ENCODE measurements around the gene GNAS-AS1.

Gene GNAS-AS1

DNA sequence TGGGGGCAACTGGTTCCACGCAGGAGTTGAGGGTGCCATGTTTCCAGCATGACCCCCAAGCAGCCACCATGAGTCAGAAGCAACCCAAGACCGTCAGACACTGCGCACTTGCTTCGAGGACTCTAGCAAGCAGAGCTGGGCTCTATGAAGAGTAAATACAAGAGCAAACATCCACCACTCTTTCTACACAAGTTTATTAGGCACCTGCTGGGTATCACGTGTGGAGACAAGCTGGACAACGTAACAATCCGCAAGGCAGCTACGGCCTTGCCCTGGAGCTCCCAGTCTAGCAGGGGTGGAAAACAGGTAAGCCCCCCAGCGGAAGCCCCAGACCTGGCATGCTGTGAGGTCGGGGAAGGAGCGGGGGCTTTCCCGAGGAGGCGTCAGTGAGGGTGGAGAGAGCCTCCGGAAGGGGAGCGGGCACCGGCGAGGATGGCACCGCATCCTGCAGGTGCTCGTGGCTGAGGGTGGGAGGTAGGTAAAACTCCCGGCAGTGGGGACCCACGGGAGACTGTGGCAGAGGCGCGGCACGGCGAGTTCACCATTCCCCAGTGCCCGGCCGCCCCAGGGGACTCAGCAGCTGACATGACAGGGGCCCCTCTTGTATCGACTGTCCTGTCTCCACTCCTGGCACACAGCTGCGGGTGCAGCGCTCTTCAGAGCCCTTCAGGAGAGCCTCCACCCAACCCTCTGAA, 33.6 kb downstream of the GNAS-AS1 start:
- Histone ChIP-seq H3K9ac (ENCODE audit: insufficient read length, low read depth) (no peak overlapping the region), H3K9me3 (ENCODE audit: insufficient read depth, low read length) (peaks cover 4% of the 10 kb centered on the region; the same call in 1 of the 2 replicates), H3K36me3 (ENCODE audit: insufficient read depth, insufficient read length, low read length) (peaks cover 59% of the 10 kb centered on the region), H3K4me3 (ENCODE audit: insufficient read length, low read depth) (no peak overlapping the region), H3K27me3 (ENCODE audit: insufficient read depth, insufficient read length) (no peaks in the 10 kb centered on the region), H3K4me1 (ENCODE audit: insufficient read depth, insufficient read length) (peaks cover 2% of the 10 kb centered on the region)
- DNase-seq (ENCODE audit: low read depth, low spot score): no peak
- TF ChIP-seq SUZ12 (IDR thresholded peaks at IDR 0.05; ENCODE audit: extremely low read depth, insufficient read depth, insufficient read length) (no peak), YY1 (IDR thresholded peaks at IDR 0.05; ENCODE audit: insufficient read depth, insufficient read length) (no peak), ZNF274 (IDR thresholded peaks at IDR 0.05; ENCODE audit: low read depth, low read length) (no peak)

DNA sequence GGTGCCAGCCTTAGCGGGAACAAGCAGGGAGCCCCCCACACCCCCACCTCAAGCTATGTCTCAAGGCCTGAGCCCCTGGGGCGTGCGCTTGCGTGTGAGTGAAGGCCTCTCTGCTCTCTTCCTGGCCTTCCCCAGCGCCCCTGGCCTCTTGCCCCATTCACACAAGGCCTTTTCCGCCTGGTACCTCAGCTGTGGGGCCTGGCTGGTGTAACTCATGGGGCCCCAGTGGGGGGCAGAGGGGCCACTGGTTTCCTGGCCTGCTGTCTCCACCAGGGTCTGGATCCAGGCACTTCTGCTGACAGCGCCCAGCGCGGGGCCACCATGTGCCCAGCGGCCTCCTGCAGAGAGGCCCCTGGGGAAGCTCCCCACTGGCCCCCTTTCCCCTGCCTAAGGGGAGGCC, 34.7 kb downstream of the GNAS-AS1 start:
- H3K9me3 ChIP-seq (ENCODE audit: insufficient read depth, low read length): peaks cover 3% of the 10 kb centered on the region; the same call in 1 of the 2 replicates
- DNase-seq (ENCODE audit: low read depth, low spot score): no peak
- no peak overlapping the region for H3K4me3 ChIP-seq (ENCODE audit: insufficient read length, low read depth)
- TF ChIP-seq ZNF274 (IDR thresholded peaks at IDR 0.05; ENCODE audit: low read depth, low read length) (no peak), YY1 (IDR thresholded peaks at IDR 0.05; ENCODE audit: insufficient read depth, insufficient read length) (no peak), SUZ12 (IDR thresholded peaks at IDR 0.05; ENCODE audit: extremely low read depth, insufficient read depth, insufficient read length) (no peak)
- no peak overlapping the region for H3K9ac ChIP-seq (ENCODE audit: insufficient read length, low read depth)
- no peaks in the 10 kb centered on the region for H3K27me3 ChIP-seq (ENCODE audit: insufficient read depth, insufficient read length)
- H3K36me3 ChIP-seq (ENCODE audit: insufficient read depth, insufficient read length, low read length): peaks cover 48% of the 10 kb centered on the region
- H3K4me1 ChIP-seq (ENCODE audit: insufficient read depth, insufficient read length): peaks cover 3% of the 10 kb centered on the region

- Histone ChIP-seq H3K9me3 (ENCODE audit: insufficient read depth, low read length) (no peaks in the 10 kb centered on the region), H3K27me3 (ENCODE audit: insufficient read depth, insufficient read length) (no peaks in the 10 kb centered on the region), H3K4me3 (ENCODE audit: insufficient read length, low read depth) (no peak overlapping the region), H3K36me3 (ENCODE audit: insufficient read depth, insufficient read length, low read length) (peaks cover 44% of the 10 kb centered on the region), H3K4me1 (ENCODE audit: insufficient read depth, insufficient read length) (peaks cover 6% of the 10 kb centered on the region), H3K9ac (ENCODE audit: insufficient read length, low read depth) (no peak overlapping the region)
- no peak for TF ChIP-seq ZNF274 (IDR thresholded peaks at IDR 0.05; ENCODE audit: low read depth, low read length)
- no peak for TF ChIP-seq YY1 (IDR thresholded peaks at IDR 0.05; ENCODE audit: insufficient read depth, insufficient read length)
- no peak for TF ChIP-seq SUZ12 (IDR thresholded peaks at IDR 0.05; ENCODE audit: extremely low read depth, insufficient read depth, insufficient read length)
- no peak for DNase-seq (ENCODE audit: low read depth, low spot score)
Observed at GRCh38 chr20:58815448-58815847, 35.3 kb downstream of the GNAS-AS1 start.

- H3K4me1 ChIP-seq (ENCODE audit: insufficient read depth, insufficient read length): peaks cover 7% of the 10 kb centered on the region
- H3K36me3 ChIP-seq (ENCODE audit: insufficient read depth, insufficient read length, low read length): peaks cover 26% of the 10 kb centered on the region
- H3K4me3 ChIP-seq (ENCODE audit: insufficient read length, low read depth): no peak overlapping the region
- no peak for DNase-seq (ENCODE audit: low read depth, low spot score)
- H3K27me3 ChIP-seq (ENCODE audit: insufficient read depth, insufficient read length): no peaks in the 10 kb centered on the region
- no peak overlapping the region for H3K9ac ChIP-seq (ENCODE audit: insufficient read length, low read depth)
- TF ChIP-seq SUZ12 (IDR thresholded peaks at IDR 0.05; ENCODE audit: extremely low read depth, insufficient read depth, insufficient read length) (no peak), YY1 (IDR thresholded peaks at IDR 0.05; ENCODE audit: insufficient read depth, insufficient read length) (no peak), ZNF274 (IDR thresholded peaks at IDR 0.05; ENCODE audit: low read depth, low read length) (no peak)
- no peaks in the 10 kb centered on the region for H3K9me3 ChIP-seq (ENCODE audit: insufficient read depth, low read length)
Observed at GRCh38 chr20:58813369-58813768, 37.3 kb downstream of the GNAS-AS1 start.

DNA sequence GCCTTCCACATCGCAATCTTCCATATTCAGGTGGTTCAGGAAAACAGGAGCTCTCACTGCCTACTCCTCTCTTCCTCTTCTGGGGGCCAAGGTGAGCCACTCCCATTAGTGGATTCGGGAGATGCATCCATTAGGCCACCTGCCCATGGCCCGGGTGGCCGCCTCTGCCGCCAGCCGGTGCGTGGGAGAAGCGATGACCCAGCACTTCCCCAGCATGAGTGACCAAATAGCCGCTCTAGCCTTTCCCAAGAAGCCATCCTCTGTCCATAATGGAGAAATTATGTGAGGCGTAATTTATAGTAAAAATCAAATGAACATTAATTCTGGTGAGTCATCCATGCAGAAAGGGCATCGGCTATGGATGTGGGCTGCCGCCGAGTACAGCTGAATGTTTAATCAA, 39.4 kb downstream of the GNAS-AS1 start:
- H3K4me3 ChIP-seq (ENCODE audit: insufficient read length, low read depth): no peak overlapping the region
- DNase-seq (ENCODE audit: low read depth, low spot score): no peak
- H3K9ac ChIP-seq (ENCODE audit: insufficient read length, low read depth): no peak overlapping the region
- no peaks in the 10 kb centered on the region for H3K9me3 ChIP-seq (ENCODE audit: insufficient read depth, low read length)
- peaks cover 13% of the 10 kb centered on the region for H3K4me1 ChIP-seq (ENCODE audit: insufficient read depth, insufficient read length)
- H3K27me3 ChIP-seq (ENCODE audit: insufficient read depth, insufficient read length): no peaks in the 10 kb centered on the region
- TF ChIP-seq ZNF274 (IDR thresholded peaks at IDR 0.05; ENCODE audit: low read depth, low read length): no peak
- no peak for TF ChIP-seq YY1 (IDR thresholded peaks at IDR 0.05; ENCODE audit: insufficient read depth, insufficient read length)
- no peak for TF ChIP-seq SUZ12 (IDR thresholded peaks at IDR 0.05; ENCODE audit: extremely low read depth, insufficient read depth, insufficient read length)
- H3K36me3 ChIP-seq (ENCODE audit: insufficient read depth, insufficient read length, low read length): peaks cover 6% of the 10 kb centered on the region

DNA sequence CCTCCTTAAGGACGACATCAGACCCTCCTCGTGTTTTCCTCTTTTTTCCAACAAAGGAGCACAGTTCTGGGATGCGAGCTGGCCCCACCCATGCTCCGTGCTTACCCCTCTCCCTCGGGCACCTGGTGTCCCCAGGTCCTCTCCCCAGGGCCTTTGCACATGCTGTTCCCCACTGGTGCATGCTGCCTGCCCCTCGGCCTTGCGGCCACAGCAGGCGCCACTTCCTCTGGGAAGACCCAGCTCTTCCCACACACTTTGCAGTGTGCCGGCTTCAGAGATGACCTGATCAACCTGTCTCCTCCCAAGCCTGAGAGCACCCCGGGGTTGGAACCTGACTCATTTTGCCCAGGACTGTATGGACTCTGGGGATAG, 39.8 kb downstream of the GNAS-AS1 start:
- no peaks in the 10 kb centered on the region for H3K27me3 ChIP-seq (ENCODE audit: insufficient read depth, insufficient read length)
- no peaks in the 10 kb centered on the region for H3K9me3 ChIP-seq (ENCODE audit: insufficient read depth, low read length)
- TF ChIP-seq ZNF274 (IDR thresholded peaks at IDR 0.05; ENCODE audit: low read depth, low read length) (no peak), YY1 (IDR thresholded peaks at IDR 0.05; ENCODE audit: insufficient read depth, insufficient read length) (no peak), SUZ12 (IDR thresholded peaks at IDR 0.05; ENCODE audit: extremely low read depth, insufficient read depth, insufficient read length) (no peak)
- H3K4me1 ChIP-seq (ENCODE audit: insufficient read depth, insufficient read length): peaks cover 13% of the 10 kb centered on the region
- peaks cover 3% of the 10 kb centered on the region for H3K36me3 ChIP-seq (ENCODE audit: insufficient read depth, insufficient read length, low read length)
- H3K4me3 ChIP-seq (ENCODE audit: insufficient read length, low read depth): no peak overlapping the region
- no peak overlapping the region for H3K9ac ChIP-seq (ENCODE audit: insufficient read length, low read depth)
- DNase-seq (ENCODE audit: low read depth, low spot score): no peak

DNA sequence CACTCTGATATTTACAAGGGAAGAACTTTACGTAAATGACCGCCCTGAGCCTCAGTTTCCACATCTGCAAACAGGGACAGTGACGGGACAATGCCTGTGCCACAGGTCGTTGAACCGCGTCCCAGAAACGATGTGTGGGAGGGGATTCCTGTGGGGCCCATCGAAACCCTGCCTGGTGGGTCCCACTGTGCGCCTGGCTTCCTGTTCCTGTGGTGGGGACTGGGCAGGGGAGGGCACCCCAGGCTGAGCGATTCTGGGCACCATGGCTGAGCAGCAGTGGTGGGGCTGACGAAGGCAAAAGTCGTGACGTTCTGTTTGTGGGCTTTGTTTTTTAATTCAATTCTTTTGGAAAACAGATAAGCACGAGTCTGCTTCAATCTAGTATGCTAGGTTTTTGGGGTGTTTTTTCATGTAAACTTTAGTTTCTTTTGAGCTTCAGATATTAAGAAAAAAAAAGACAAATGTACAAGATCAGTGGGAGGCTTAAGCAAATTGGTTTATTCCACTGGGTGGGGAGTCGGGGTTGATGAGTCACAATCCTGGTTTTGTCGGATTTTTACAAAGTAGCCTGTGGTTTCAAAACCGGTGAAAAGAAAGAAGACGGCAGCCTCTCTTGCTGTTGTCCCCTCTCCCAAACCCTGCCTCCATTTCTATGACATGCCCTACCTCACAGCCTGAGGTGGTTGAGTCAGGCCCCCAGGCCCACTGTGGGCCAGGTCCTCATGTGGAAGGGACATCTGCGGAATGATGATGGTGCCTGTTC, 40.4 kb downstream of the GNAS-AS1 start:
- H3K4me3 ChIP-seq (ENCODE audit: insufficient read length, low read depth): no peak overlapping the region
- TF ChIP-seq YY1 (IDR thresholded peaks at IDR 0.05; ENCODE audit: insufficient read depth, insufficient read length) (no peak), ZNF274 (IDR thresholded peaks at IDR 0.05; ENCODE audit: low read depth, low read length) (no peak), SUZ12 (IDR thresholded peaks at IDR 0.05; ENCODE audit: extremely low read depth, insufficient read depth, insufficient read length) (no peak)
- peaks cover 3% of the 10 kb centered on the region for H3K36me3 ChIP-seq (ENCODE audit: insufficient read depth, insufficient read length, low read length)
- peaks cover 14% of the 10 kb centered on the region for H3K4me1 ChIP-seq (ENCODE audit: insufficient read depth, insufficient read length)
- no peaks in the 10 kb centered on the region for H3K27me3 ChIP-seq (ENCODE audit: insufficient read depth, insufficient read length)
- no peak overlapping the region for H3K9ac ChIP-seq (ENCODE audit: insufficient read length, low read depth)
- no peaks in the 10 kb centered on the region for H3K9me3 ChIP-seq (ENCODE audit: insufficient read depth, low read length)
- no peak for DNase-seq (ENCODE audit: low read depth, low spot score)

Data from NT2/D1 (cell line).